Measurements from ENCODE around the gene SLC37A1. TPM values are rescaled to one million over a fixed set of nuclear protein-coding genes. Genes with fewer than 3 reads are reported as not detected.

Gene SLC37A1
- total RNA-seq, 1 experiment from 2014 or later: 15.0 TPM

DNA sequence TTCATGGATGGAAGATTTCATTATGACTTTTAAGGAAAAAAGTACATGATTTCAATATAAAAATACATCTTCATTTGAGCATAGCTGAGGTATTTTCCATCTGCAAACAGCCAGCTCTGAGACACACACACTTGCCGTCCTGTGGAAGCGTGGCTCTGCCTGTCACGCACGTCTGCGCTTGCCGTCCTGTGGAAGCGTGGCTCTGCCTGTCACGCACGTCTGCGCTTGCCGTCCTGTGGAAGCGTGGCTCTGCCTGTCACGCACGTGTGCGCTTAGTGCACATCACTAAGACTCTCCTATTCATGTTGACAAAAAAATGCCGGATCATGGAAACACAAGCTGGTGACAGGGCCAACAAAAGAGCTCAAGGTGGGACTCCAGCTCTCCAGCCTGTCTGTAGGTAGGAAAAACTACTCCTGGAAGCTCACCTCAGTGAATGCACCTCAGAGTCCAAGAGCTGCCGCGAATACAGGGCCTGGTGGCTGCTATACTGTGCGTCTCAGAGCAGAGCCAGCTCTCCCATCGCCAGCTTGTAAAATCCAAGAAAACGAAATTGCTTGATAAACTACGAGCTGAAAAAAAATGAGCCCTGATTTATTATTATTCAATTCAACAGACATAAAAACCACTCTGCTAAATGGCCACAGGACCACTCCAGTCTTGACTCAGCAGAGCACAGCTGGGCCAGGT, 69.3 kb downstream of the SLC37A1 start:
- POLR2A ChIA-PET: no interaction called here
- Histone ChIP-seq H3K4me1 (ENCODE audit: control insufficient read depth in 1 of 2, insufficient read depth in 2 of 2, low read length in 2 of 2) (no peaks in the 10 kb centered on the region), H3K79me2 (ENCODE audit: insufficient read depth, low read length) (no peaks in the 10 kb centered on the region), H3K36me3 (ENCODE audit: control insufficient read depth in 1 of 2, insufficient read depth in 2 of 2, low read length in 2 of 2) (no peaks in the 10 kb centered on the region), H3K4me3 (replicated peaks in 1 of 2; ENCODE audit: low read depth in 1 of 2, low read length in 2 of 2) (no peak overlapping the region), H2AFZ (ENCODE audit: low read depth, low read length, poor library complexity, severe bottlenecking) (no peak overlapping the region), H3K4me2 (ENCODE audit: low read length) (no peak overlapping the region), H3K9me3 (ENCODE audit: control insufficient read depth in 1 of 2, insufficient read depth in 1 of 2, low read depth in 1 of 2, low read length in 2 of 2) (no peaks in the 10 kb centered on the region), H3K27ac (ENCODE audit: low read depth, low read length) (no peak overlapping the region), H3K9me2 (ENCODE audit: insufficient read depth) (no peaks in the 10 kb centered on the region), H3K9ac (ENCODE audit: low read length) (no peak overlapping the region), H4K20me1 (ENCODE audit: insufficient read depth) (no peaks in the 10 kb centered on the region), H3K27me3 (ENCODE audit: insufficient read depth, low read length) (no peaks in the 10 kb centered on the region)
- CTCF ChIA-PET: interaction anchor here (0.8 kb wide), 1 partner anchor 10 kb away, joined by 3 read pairs; no protein-coding TSS in a partner anchor
- RAD21 ChIA-PET (ENCODE audit: low non-redundant PET in 1 of 2, low total read pairs in 2 of 2, uncharacterized antibody in 2 of 2, unreplicated experiment in 2 of 2): no interaction called here
- no peak for ATAC-seq
- DNase-seq (ENCODE audit: low read depth, low spot score): no peak
- no TSS peak for BruUV-seq (replicated peaks)
- TF ChIP-seq SP1 (IDR thresholded peaks at IDR 0.05; ENCODE audit: low read depth) (no peak), TCF7L2 (IDR thresholded peaks at IDR 0.05; ENCODE audit: borderline replicate concordance, extremely low read depth, insufficient read depth, insufficient read length) (no peak), EZH2 (IDR thresholded peaks at IDR 0.05) (no peak), FOSL1 (IDR thresholded peaks at IDR 0.05; ENCODE audit: low read depth) (no peak), EGR1 (IDR thresholded peaks at IDR 0.05; ENCODE audit: low read depth) (no peak), ZFX (IDR thresholded peaks at IDR 0.05) (no peak), JUND (IDR thresholded peaks at IDR 0.05) (no peak), POLR2A (IDR thresholded peaks at IDR 0.05; ENCODE audit: borderline replicate concordance, extremely low read depth, insufficient read depth, insufficient read length) (no peak), CEBPB (IDR thresholded peaks at IDR 0.05; ENCODE audit: low read depth) (no peak), ZNF274 (IDR thresholded peaks at IDR 0.05; ENCODE audit: low read depth, low read length) (no peak), SIN3A (IDR thresholded peaks at IDR 0.05; ENCODE audit: low read depth) (no peak), ELF1 (IDR thresholded peaks at IDR 0.05; ENCODE audit: borderline replicate concordance, low read depth) (no peak), POLR2AphosphoS5 (IDR thresholded peaks at IDR 0.05; ENCODE audit: low read depth, low read length) (no peak), EZH2phosphoT487 (IDR thresholded peaks at IDR 0.05; ENCODE audit: borderline replicate concordance) (no peak)
- TF ChIP-seq, protein P1, sequence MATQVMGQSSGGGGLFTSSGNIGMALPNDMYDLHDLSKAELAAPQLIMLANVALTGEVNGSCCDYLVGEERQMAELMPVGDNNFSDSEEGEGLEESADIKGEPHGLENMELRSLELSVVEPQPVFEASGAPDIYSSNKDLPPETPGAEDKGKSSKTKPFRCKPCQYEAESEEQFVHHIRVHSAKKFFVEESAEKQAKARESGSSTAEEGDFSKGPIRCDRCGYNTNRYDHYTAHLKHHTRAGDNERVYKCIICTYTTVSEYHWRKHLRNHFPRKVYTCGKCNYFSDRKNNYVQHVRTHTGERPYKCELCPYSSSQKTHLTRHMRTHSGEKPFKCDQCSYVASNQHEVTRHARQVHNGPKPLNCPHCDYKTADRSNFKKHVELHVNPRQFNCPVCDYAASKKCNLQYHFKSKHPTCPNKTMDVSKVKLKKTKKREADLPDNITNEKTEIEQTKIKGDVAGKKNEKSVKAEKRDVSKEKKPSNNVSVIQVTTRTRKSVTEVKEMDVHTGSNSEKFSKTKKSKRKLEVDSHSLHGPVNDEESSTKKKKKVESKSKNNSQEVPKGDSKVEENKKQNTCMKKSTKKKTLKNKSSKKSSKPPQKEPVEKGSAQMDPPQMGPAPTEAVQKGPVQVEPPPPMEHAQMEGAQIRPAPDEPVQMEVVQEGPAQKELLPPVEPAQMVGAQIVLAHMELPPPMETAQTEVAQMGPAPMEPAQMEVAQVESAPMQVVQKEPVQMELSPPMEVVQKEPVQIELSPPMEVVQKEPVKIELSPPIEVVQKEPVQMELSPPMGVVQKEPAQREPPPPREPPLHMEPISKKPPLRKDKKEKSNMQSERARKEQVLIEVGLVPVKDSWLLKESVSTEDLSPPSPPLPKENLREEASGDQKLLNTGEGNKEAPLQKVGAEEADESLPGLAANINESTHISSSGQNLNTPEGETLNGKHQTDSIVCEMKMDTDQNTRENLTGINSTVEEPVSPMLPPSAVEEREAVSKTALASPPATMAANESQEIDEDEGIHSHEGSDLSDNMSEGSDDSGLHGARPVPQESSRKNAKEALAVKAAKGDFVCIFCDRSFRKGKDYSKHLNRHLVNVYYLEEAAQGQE (IDR thresholded peaks at IDR 0.05; ENCODE audit: low read depth): no peak
- TF ChIP-seq, protein P2, sequence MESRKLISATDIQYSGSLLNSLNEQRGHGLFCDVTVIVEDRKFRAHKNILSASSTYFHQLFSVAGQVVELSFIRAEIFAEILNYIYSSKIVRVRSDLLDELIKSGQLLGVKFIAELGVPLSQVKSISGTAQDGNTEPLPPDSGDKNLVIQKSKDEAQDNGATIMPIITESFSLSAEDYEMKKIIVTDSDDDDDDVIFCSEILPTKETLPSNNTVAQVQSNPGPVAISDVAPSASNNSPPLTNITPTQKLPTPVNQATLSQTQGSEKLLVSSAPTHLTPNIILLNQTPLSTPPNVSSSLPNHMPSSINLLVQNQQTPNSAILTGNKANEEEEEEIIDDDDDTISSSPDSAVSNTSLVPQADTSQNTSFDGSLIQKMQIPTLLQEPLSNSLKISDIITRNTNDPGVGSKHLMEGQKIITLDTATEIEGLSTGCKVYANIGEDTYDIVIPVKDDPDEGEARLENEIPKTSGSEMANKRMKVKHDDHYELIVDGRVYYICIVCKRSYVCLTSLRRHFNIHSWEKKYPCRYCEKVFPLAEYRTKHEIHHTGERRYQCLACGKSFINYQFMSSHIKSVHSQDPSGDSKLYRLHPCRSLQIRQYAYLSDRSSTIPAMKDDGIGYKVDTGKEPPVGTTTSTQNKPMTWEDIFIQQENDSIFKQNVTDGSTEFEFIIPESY (IDR thresholded peaks at IDR 0.05; ENCODE audit: extremely low read depth, insufficient replicate concordance, low read length): no peak
- TF ChIP-seq, protein P3, sequence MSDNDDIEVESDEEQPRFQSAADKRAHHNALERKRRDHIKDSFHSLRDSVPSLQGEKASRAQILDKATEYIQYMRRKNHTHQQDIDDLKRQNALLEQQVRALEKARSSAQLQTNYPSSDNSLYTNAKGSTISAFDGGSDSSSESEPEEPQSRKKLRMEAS (IDR thresholded peaks at IDR 0.05): no peak
- TF ChIP-seq, protein P4, sequence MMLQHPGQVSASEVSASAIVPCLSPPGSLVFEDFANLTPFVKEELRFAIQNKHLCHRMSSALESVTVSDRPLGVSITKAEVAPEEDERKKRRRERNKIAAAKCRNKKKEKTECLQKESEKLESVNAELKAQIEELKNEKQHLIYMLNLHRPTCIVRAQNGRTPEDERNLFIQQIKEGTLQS (IDR thresholded peaks at IDR 0.05): no peak
- TF ChIP-seq, protein P5, sequence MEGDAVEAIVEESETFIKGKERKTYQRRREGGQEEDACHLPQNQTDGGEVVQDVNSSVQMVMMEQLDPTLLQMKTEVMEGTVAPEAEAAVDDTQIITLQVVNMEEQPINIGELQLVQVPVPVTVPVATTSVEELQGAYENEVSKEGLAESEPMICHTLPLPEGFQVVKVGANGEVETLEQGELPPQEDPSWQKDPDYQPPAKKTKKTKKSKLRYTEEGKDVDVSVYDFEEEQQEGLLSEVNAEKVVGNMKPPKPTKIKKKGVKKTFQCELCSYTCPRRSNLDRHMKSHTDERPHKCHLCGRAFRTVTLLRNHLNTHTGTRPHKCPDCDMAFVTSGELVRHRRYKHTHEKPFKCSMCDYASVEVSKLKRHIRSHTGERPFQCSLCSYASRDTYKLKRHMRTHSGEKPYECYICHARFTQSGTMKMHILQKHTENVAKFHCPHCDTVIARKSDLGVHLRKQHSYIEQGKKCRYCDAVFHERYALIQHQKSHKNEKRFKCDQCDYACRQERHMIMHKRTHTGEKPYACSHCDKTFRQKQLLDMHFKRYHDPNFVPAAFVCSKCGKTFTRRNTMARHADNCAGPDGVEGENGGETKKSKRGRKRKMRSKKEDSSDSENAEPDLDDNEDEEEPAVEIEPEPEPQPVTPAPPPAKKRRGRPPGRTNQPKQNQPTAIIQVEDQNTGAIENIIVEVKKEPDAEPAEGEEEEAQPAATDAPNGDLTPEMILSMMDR (IDR thresholded peaks at IDR 0.05 in 2 of 3, conservative IDR thresholded peaks at IDR 0.05 in 1 of 3; ENCODE audit: borderline replicate concordance in 1 of 3, insufficient read depth in 1 of 3, low read depth in 2 of 3, low read length in 2 of 3): no peak
- intact Hi-C loops (cut with micrococcal nuclease): no loop called here

All from HCT116 (cell line).